Cardiac septum (tissue), 1 donor: ENCODE data around the gene TRMT2A. TPM values are rescaled to one million over a fixed set of nuclear protein-coding genes. Genes with fewer than 3 reads are reported as not detected.

ENCODE experiments used
- DNase-seq: peaks from one replicate; pipeline ENCODE4 v3.0.0-alpha.2; 2020; ENCODE audit warnings: low spot score
- intact Hi-C: fragments of 100-400 bp; cut with DNase I; formaldehyde crosslinking; loops from one replicate; pipeline ENCODE4 v1.14.0; 2022
- total RNA-seq: library from RNA; stranded (reverse); fragmentation: NEBNext Ultra II Directional; extraction: Animal tissue kit (Norgen Biotek cat#: 25700); gene quantifications from one replicate; pipeline ENCODE4 v1.2.1, GENCODE V29; 2021
- donor health status: DM: no; HTN: no; CAD: no.

Gene TRMT2A
- total RNA-seq, 1 donor from 2014 or later: 24.0 TPM

GRCh38 chr22:20150381-20151275, 33.6 kb upstream of the TRMT2A start, which contains the start of gene CCDC188:
TSS of gene CCDC188 (minus strand) at chr22:20151055. CDS start at chr22:20150986, 69 bp downstream.
- no peak for DNase-seq
- intact Hi-C loops: no loop called here

- intact Hi-C loops: no loop called here
- DNase-seq: no peak
These were observed 32.5 kb upstream of the TRMT2A start for GRCh38 chr22:20149257-20150250.

GRCh38 chr22:20148414-20148813, 31.4 kb upstream of the TRMT2A start:
- intact Hi-C loops: no loop called here
- DNase-seq: no peak

GRCh38 chr22:20147237-20147988, 30.4 kb upstream of the TRMT2A start:
- intact Hi-C loops: no loop called here

GRCh38 chr22:20146777-20147176, 29.8 kb upstream of the TRMT2A start:
- intact Hi-C loops: no loop called here
- no peak for DNase-seq

More at GRCh38 chr22:20147237-20147988, 30.4 kb upstream of the TRMT2A start:
- DNase-seq: no peak

GRCh38 chr22:20145832-20146223, 28.8 kb upstream of the TRMT2A start:
- intact Hi-C loops: no loop called here
- no peak for DNase-seq

- no peak for DNase-seq
- intact Hi-C loops: no loop called here
These were observed 28.3 kb upstream of the TRMT2A start for GRCh38 chr22:20145206-20145831.

- intact Hi-C loops: no loop called here
- no peak for DNase-seq
These were observed 27.0 kb upstream of the TRMT2A start for GRCh38 chr22:20143883-20144665.

- intact Hi-C loops: no loop called here
- DNase-seq: no peak
These were observed 25.9 kb upstream of the TRMT2A start for GRCh38 chr22:20142711-20143621.

GRCh38 chr22:20141186-20142077, 24.4 kb upstream of the TRMT2A start:
- intact Hi-C loops: no loop called here
- DNase-seq: no peak

- intact Hi-C loops: no loop called here
- no peak for DNase-seq
These were observed 23.5 kb upstream of the TRMT2A start for GRCh38 chr22:20140521-20140964.

GRCh38 chr22:20140107-20140445, 23.1 kb upstream of the TRMT2A start:
- intact Hi-C loops: no loop called here
- DNase-seq: no peak

GRCh38 chr22:20139391-20140106, 22.5 kb upstream of the TRMT2A start:
- no peak for DNase-seq

GRCh38 chr22:20138868-20139267, 21.8 kb upstream of the TRMT2A start:
- DNase-seq: no peak
- intact Hi-C loops: no loop called here

More at GRCh38 chr22:20139391-20140106, 22.5 kb upstream of the TRMT2A start:
- intact Hi-C loops: no loop called here

- no peak for DNase-seq
- intact Hi-C loops: no loop called here
These were observed 21.4 kb upstream of the TRMT2A start for GRCh38 chr22:20138417-20138738.
